NCI-H2081 treated with DMSO at 0.1 percent for 48 hours (cell line): ENCODE measurements around the gene GPBAR1.

ENCODE experiments used
- DNase-seq: peaks from one replicate; lab custom pipeline; 2025; lab: John Stamatoyannopoulos, UW

GPBAR1 gene

GRCh38 chr2:218260742-218261422, at the start of gene GPBAR1:
Gene GPBAR1 (plus strand): TSS chr2:218261015. CDS start chr2:218262725, 1,710 bp downstream.
- no peak for DNase-seq

- no peak for DNase-seq
Measured at GRCh38 chr2:218214116-218214515, 46.7 kb upstream of the GPBAR1 start.

- no peak for DNase-seq
Measured at GRCh38 chr2:218216336-218216673, 44.5 kb upstream of the GPBAR1 start.

GRCh38 chr2:218216674-218217359, 44.0 kb upstream of the GPBAR1 start, which contains the start of gene ARPC2:
Gene ARPC2 (plus strand): TSS chr2:218217189. CDS start chr2:218217471, 282 bp downstream.
- DNase-seq, result peak; percentile 76

- DNase-seq, result no peak
Measured at GRCh38 chr2:218217360-218218267, 43.2 kb upstream of the GPBAR1 start.

- DNase-seq, result no peak
Measured at GRCh38 chr2:218218268-218219185, 42.3 kb upstream of the GPBAR1 start.

- DNase-seq, result no peak
Measured at GRCh38 chr2:218219934-218220333, 40.9 kb upstream of the GPBAR1 start.

- no peak for DNase-seq
Measured at GRCh38 chr2:218221000-218221399, 39.8 kb upstream of the GPBAR1 start.

GRCh38 chr2:218223046-218223445, 37.8 kb upstream of the GPBAR1 start:
- DNase-seq, result no peak

GRCh38 chr2:218224186-218224585, 36.6 kb upstream of the GPBAR1 start:
- DNase-seq, result no peak

- no peak for DNase-seq
Measured at GRCh38 chr2:218226903-218227302, 33.9 kb upstream of the GPBAR1 start.

GRCh38 chr2:218228366-218229090, 32.3 kb upstream of the GPBAR1 start:
- DNase-seq, result no peak

- DNase-seq, result no peak
Measured at GRCh38 chr2:218229239-218229638, 31.6 kb upstream of the GPBAR1 start.

- DNase-seq, result no peak
Measured at GRCh38 chr2:218229851-218230250, 31.0 kb upstream of the GPBAR1 start.

- no peak for DNase-seq
Measured at GRCh38 chr2:218230882-218231281, 29.9 kb upstream of the GPBAR1 start.

GRCh38 chr2:218233543-218233942, 27.3 kb upstream of the GPBAR1 start:
- no peak for DNase-seq

- DNase-seq, result no peak
Measured at GRCh38 chr2:218234521-218234920, 26.3 kb upstream of the GPBAR1 start.

- no peak for DNase-seq
Measured at GRCh38 chr2:218235017-218235416, 25.8 kb upstream of the GPBAR1 start.

- DNase-seq, result no peak
Measured at GRCh38 chr2:218236829-218237228, 24.0 kb upstream of the GPBAR1 start.

GRCh38 chr2:218238887-218239286, 21.9 kb upstream of the GPBAR1 start:
- DNase-seq, result no peak

GRCh38 chr2:218244204-218244603, 16.6 kb upstream of the GPBAR1 start:
- no peak for DNase-seq
